Smooth muscle cell (in vitro differentiated cells): ENCODE data around the gene CMIP. TPM values are rescaled to one million over a fixed set of nuclear protein-coding genes. Genes with fewer than 3 reads are reported as not detected.

ENCODE experiments used
- DNase-seq: peaks from one replicate; lab custom pipeline; 2025; ENCODE audit not compliant: unreplicated experiment; lab: John Stamatoyannopoulos, UW
- H2AFZ ChIP-seq: fragments of 200-600 bp; sonication (generic); 2 replicates; pipeline ENCODE4 v1.6.0; 2016; ENCODE audit warnings: antibody characterized with exemption, low read depth, mild to moderate bottlenecking
- H3F3A ChIP-seq: fragments of 200-600 bp; sonication (generic); 2 replicates; pipeline ENCODE4 v1.6.0; 2017; ENCODE audit warnings: antibody characterized with exemption, low read depth
- H3K27ac ChIP-seq: fragments of 200-600 bp; sonication (generic); 2 replicates; pipeline ENCODE4 v1.5.1; 2016; ENCODE audit warnings: low read depth, mild to moderate bottlenecking
- H3K27me3 ChIP-seq: fragments of 200-600 bp; sonication (generic); 2 replicates; pipeline ENCODE4 v1.6.1; 2016; ENCODE audit warnings: low read depth, mild to moderate bottlenecking
- H3K36me3 ChIP-seq: fragments of 200-600 bp; sonication (generic); 2 replicates; pipeline ENCODE4 v1.5.1; 2016; ENCODE audit warnings: low read depth
- H3K4me1 ChIP-seq: fragments of 200-600 bp; sonication (generic); 2 replicates; pipeline ENCODE4 v1.5.1; 2016; ENCODE audit warnings: low read depth
- H3K4me2 ChIP-seq: fragments of 200-600 bp; sonication (generic); 2 replicates; pipeline ENCODE4 v1.6.0; 2016; ENCODE audit warnings: mild to moderate bottlenecking
- H3K4me3 ChIP-seq: fragments of 200-600 bp; sonication (generic); 2 replicates; pipeline ENCODE4 v1.5.1; 2016; ENCODE audit warnings: mild to moderate bottlenecking
- H3K79me2 ChIP-seq: fragments of 200-600 bp; sonication (generic); 2 replicates; pipeline ENCODE4 v1.6.0; 2016; ENCODE audit warnings: low read depth, mild to moderate bottlenecking
- H3K9ac ChIP-seq: fragments of 200-600 bp; sonication (generic); 2 replicates; pipeline ENCODE4 v1.6.0; 2016; ENCODE audit warnings: low read depth
- H3K9me3 ChIP-seq: fragments of 200-600 bp; sonication (generic); replicated peaks from 2 replicates; pipeline ENCODE4 v1.5.1; 2016; ENCODE audit warnings: low read depth
- H4K20me1 ChIP-seq: fragments of 200-600 bp; sonication (generic); 2 replicates; pipeline ENCODE4 v1.6.0; 2016; ENCODE audit warnings: low read depth
- CTCF ChIP-seq: fragments of 200-600 bp; sonication (generic); IDR thresholded peaks from 2 replicates; pipeline ENCODE4 v1.5.1; 2017; ENCODE audit warnings: borderline replicate concordance, mild to moderate bottlenecking, antibody characterized with exemption; ENCODE audit not compliant: insufficient read depth, poor library complexity, severe bottlenecking
- WGBS: methylation state at CpG from one replicate; pipeline ENCODE4 v1.1.7; 2016; ENCODE audit warnings: low lambda C conversion rate; 5-methylcytosine and 5-hydroxymethylcytosine counted together
- polyA plus RNA-seq: library from polyadenylated mRNA; unstranded; fragments of >200 nt; fragmentation: Nextera tagmentation; extraction: Ambion mirVana; gene quantifications from 2 replicates; pipeline ENCODE4 v1.2.1, GENCODE V29; 2016
- total RNA-seq: library from RNA; depleted of rRNA; stranded (reverse); fragments of >200 nt; gene quantifications from 2 replicates; pipeline ENCODE4 v1.2.3, GENCODE V29; 2014

Gene CMIP
- total and polyA plus RNA-seq, 2 experiments from 2014 or later = 2.5 to 44.5 TPM

GRCh38 chr16:81486540-81487061, 42.0 kb downstream of the CMIP start:
- peaks cover 80% of the 10 kb centered on the region for H3K79me2 ChIP-seq

DNA sequence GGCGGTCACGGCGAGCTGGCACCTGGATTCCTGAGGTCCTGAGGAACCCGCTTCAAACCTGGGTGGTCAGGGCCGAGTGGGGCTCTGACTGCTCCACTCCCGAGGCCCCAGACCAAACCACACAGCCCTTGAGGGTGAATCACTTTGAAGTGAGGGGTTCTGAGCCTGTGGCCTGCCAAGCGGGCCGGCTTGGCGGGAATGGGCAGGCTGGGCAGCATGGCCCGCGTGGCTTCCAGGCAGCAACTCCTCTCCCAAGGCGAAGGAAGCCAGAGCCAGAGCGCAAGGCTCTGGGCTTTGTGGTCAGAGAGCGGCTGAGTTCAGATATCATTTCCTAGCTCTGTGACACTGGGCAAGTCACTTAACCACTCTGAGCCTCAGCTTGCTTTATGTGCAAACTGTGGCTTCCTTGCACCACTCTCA, 42.7 kb downstream of the CMIP start:
- H3K9me3 ChIP-seq = no peaks in the 10 kb centered on the region
- no peak overlapping the region for H3K4me3 ChIP-seq
- WGBS = 87% methylated on average over 14 of the region's 14 CpGs
- no peaks in the 10 kb centered on the region for H3K27me3 ChIP-seq
- no peak overlapping the region for H3K4me2 ChIP-seq
- H3K4me1 ChIP-seq = no peaks in the 10 kb centered on the region
- DNase-seq = no peak
- H2AFZ ChIP-seq = no peak overlapping the region
- H4K20me1 ChIP-seq = peaks cover 100% of the 10 kb centered on the region
- H3F3A ChIP-seq = no peaks in the 10 kb centered on the region
- no peak overlapping the region for H3K27ac ChIP-seq
- no peaks in the 10 kb centered on the region for H3K36me3 ChIP-seq
- TF ChIP-seq CTCF = no peak
- no peak overlapping the region for H3K9ac ChIP-seq
- peaks cover 86% of the 10 kb centered on the region for H3K79me2 ChIP-seq

More at GRCh38 chr16:81486540-81487061, 42.0 kb downstream of the CMIP start:
- Histone ChIP-seq H3K9me3 (no peaks in the 10 kb centered on the region), H3K9ac (no peak overlapping the region), H3K4me1 (no peaks in the 10 kb centered on the region), H3K4me3 (no peak overlapping the region), H3F3A (no peaks in the 10 kb centered on the region), H3K27ac (no peak overlapping the region), H2AFZ (no peak overlapping the region), H3K27me3 (no peaks in the 10 kb centered on the region), H4K20me1 (peaks cover 100% of the 10 kb centered on the region), H3K36me3 (no peaks in the 10 kb centered on the region), H3K4me2 (no peak overlapping the region)
- no peak for DNase-seq
- WGBS = 96% methylated on average over 22 of the region's 22 CpGs
- no peak for TF ChIP-seq CTCF

DNA sequence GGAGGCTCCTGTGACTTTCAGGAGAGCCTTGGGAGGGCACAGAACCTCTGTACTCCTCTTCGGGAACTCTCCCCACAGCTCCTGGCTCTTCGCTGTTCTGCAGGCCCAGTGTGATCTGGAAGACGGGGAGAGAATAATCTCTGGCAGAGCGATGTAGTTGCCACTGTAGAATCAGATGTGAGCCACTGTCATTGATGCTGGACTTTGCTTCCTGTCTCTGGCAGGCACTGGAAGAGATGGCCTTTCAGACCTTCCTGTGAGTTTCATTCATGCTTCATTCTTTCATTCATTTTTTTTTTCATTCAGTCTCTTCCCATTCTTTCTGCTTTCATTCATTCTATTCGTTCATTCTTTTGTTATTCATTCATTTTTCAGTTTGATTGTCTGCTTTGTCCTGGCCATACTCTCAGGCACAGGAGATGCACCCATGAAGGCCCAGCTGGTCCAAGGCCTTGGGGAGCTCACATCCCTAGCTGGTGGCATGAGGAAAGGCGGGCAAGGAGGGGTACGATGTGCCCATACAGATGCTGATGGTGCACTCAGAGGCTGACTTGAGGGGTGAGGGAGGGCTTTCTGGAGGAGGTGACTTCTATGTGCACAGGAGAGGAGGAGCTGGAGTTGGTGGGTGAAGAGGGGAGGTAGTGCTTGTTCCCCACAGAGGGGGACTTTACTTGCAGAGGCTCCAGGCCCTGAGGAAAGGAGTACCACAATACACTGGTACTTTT, 44.2 kb downstream of the CMIP start:
- Histone ChIP-seq H3K4me1 (no peaks in the 10 kb centered on the region), H3K27ac (no peak overlapping the region), H2AFZ (no peak overlapping the region), H3K4me2 (no peak overlapping the region), H3K9ac (no peak overlapping the region), H3K36me3 (no peaks in the 10 kb centered on the region), H3K9me3 (no peaks in the 10 kb centered on the region), H4K20me1 (peaks cover 100% of the 10 kb centered on the region), H3F3A (no peaks in the 10 kb centered on the region), H3K27me3 (no peaks in the 10 kb centered on the region), H3K4me3 (no peak overlapping the region), H3K79me2 (peaks cover 82% of the 10 kb centered on the region)
- no peak for TF ChIP-seq CTCF
- WGBS = 93% methylated on average over 7 of the region's 7 CpGs
- no peak for DNase-seq
